Measurements from ENCODE around the gene RAD50.

GRCh38 chr5:132664696-132665209 lies 108.0 kb downstream of the RAD50 start:
- TF ChIP-seq CTCF (IDR thresholded peaks at IDR 0.05), result no peak
- no peak for TF ChIP-seq POLR2A (IDR thresholded peaks at IDR 0.05)

Data from adrenal gland (tissue), 5 donors.